Liver (tissue), 9 donors: ENCODE measurements around the gene ALK. TPM values are rescaled to one million over a fixed set of nuclear protein-coding genes. Genes with fewer than 3 reads are reported as not detected.

Experiments
- DNase-seq: peaks from one replicate; pipeline ENCODE4 v3.0.0-alpha.2; 2017; ENCODE audit warnings: low spot score
- H3K27ac ChIP-seq, 2 donors: one replicate each; pipeline ENCODE4 v1.7.0; 2013; ENCODE audit warnings: inconsistent platforms in 2 of 2, low read length in 2 of 2, control low read depth in 1 of 2, low read depth in 1 of 2, mild to moderate bottlenecking in 1 of 2
- H3K27me3 ChIP-seq, 4 donors: one replicate each; pipeline versions ENCODE4 v1.6.1 to v1.7.0; 2013; ENCODE audit warnings: low read length in 3 of 4, inconsistent platforms in 1 of 4, mild to moderate bottlenecking in 1 of 4, moderate library complexity in 1 of 4; ENCODE audit not compliant: control insufficient read depth in 4 of 4, insufficient read depth in 4 of 4
- H3K36me3 ChIP-seq, 4 donors: one replicate each; pipeline versions ENCODE4 v1.6.1 to v1.7.0; 2013; ENCODE audit warnings: low read length in 3 of 4, mild to moderate bottlenecking in 3 of 4, low read depth in 1 of 4, moderate library complexity in 1 of 4; ENCODE audit not compliant: control insufficient read depth in 4 of 4, insufficient read depth in 3 of 4
- H3K4me1 ChIP-seq, 4 donors: one replicate each; pipeline versions ENCODE4 v1.6.1 to v1.7.0; 2013; ENCODE audit warnings: low read length in 3 of 4, mild to moderate bottlenecking in 3 of 4, moderate library complexity in 1 of 4; ENCODE audit not compliant: control insufficient read depth in 4 of 4, insufficient read depth in 4 of 4
- H3K4me3 ChIP-seq, 3 donors: one replicate each; pipeline versions ENCODE4 v1.6.1 to v1.7.0; 2013; ENCODE audit warnings: low read length in 3 of 3, control low read depth in 1 of 3, low read depth in 1 of 3, mild to moderate bottlenecking in 1 of 3
- H3K9ac ChIP-seq, 2 donors: one replicate each; pipeline ENCODE4 v1.7.0; 2013; ENCODE audit warnings: low read length in 2 of 2, mild to moderate bottlenecking in 2 of 2, moderate library complexity in 2 of 2, control low read depth in 1 of 2, low read depth in 1 of 2
- H3K9me3 ChIP-seq, 4 donors: one replicate each; pipeline versions ENCODE4 v1.6.1 to v1.7.0; 2013; ENCODE audit warnings: low read length in 3 of 4; ENCODE audit not compliant: control insufficient read depth in 4 of 4
- ATF3 ChIP-seq: IDR thresholded peaks from 2 replicates; pipeline ENCODE4 v1.6.1; 2016; ENCODE audit warnings: antibody characterized with exemption
- CTCF ChIP-seq: fragments of 150-350 bp; IDR thresholded peaks from 2 replicates; pipeline ENCODE4 v1.5.1; 2017; ENCODE audit warnings: improper control_type of control experiment, low read depth, low read length; ENCODE audit not compliant: missing input control
- EGR1 ChIP-seq, 2 donors: IDR thresholded peaks; 2 replicates each; pipeline ENCODE4 v1.6.1; 2016 to 2018; ENCODE audit warnings: antibody characterized with exemption in 2 of 2, low read depth in 2 of 2
- FOXA1 ChIP-seq: IDR thresholded peaks from 2 replicates; pipeline ENCODE4 v1.6.1; 2016; ENCODE audit warnings: antibody characterized with exemption
- FOXA2 ChIP-seq: IDR thresholded peaks from 2 replicates; pipeline ENCODE4 v1.6.1; 2016; ENCODE audit warnings: antibody characterized with exemption
- GABPA ChIP-seq, 2 donors: IDR thresholded peaks in 1 of 2; conservative IDR thresholded peaks in 1 of 2; 2 replicates each; pipeline ENCODE4 v1.6.1; 2016; ENCODE audit warnings: antibody characterized with exemption in 2 of 2, mild to moderate bottlenecking in 1 of 2, moderate library complexity in 1 of 2
- HNF4A ChIP-seq, 2 donors: conservative IDR thresholded peaks; 2 replicates each; pipeline ENCODE4 v1.6.1; 2016; ENCODE audit warnings: antibody characterized with exemption in 2 of 2, mild to moderate bottlenecking in 2 of 2
- HNF4G ChIP-seq: IDR thresholded peaks from 2 replicates; pipeline ENCODE4 v1.6.1; 2016; ENCODE audit warnings: antibody characterized with exemption
- JUND ChIP-seq, 2 donors: IDR thresholded peaks; 2 replicates each; pipeline ENCODE4 v1.6.1; 2016; ENCODE audit warnings: antibody characterized with exemption in 2 of 2
- MAX ChIP-seq: IDR thresholded peaks from 2 replicates; pipeline ENCODE4 v1.6.1; 2016; ENCODE audit warnings: antibody characterized with exemption
- NR2F2 ChIP-seq: IDR thresholded peaks from 2 replicates; pipeline ENCODE4 v1.6.1; 2016; ENCODE audit warnings: antibody characterized with exemption
- RAD21 ChIP-seq, 2 donors: IDR thresholded peaks; 2 replicates each; pipeline ENCODE4 v1.6.1; 2016; ENCODE audit warnings: antibody characterized with exemption in 2 of 2, mild to moderate bottlenecking in 2 of 2
- REST ChIP-seq: IDR thresholded peaks from 2 replicates; pipeline ENCODE4 v1.6.1; 2016; ENCODE audit warnings: antibody characterized with exemption, mild to moderate bottlenecking
- RXRA ChIP-seq, 2 donors: IDR thresholded peaks; 2 replicates each; pipeline ENCODE4 v1.6.1; 2017 to 2018; ENCODE audit warnings: antibody characterized with exemption in 2 of 2, mild to moderate bottlenecking in 1 of 2
- SP1 ChIP-seq: IDR thresholded peaks from 2 replicates; pipeline ENCODE4 v1.6.1; 2018; ENCODE audit warnings: antibody characterized with exemption, mild to moderate bottlenecking
- TAF1 ChIP-seq: conservative IDR thresholded peaks from 2 replicates; pipeline ENCODE4 v1.6.1; 2016; ENCODE audit warnings: antibody characterized with exemption, mild to moderate bottlenecking
- YY1 ChIP-seq: IDR thresholded peaks from 2 replicates; pipeline ENCODE4 v1.6.1; 2016; ENCODE audit warnings: antibody characterized with exemption, mild to moderate bottlenecking
- ZBTB33 ChIP-seq: IDR thresholded peaks from 2 replicates; pipeline ENCODE4 v1.6.1; 2016; ENCODE audit warnings: antibody characterized with exemption
- WGBS: extraction: QIAGEN DNeasy Blood & Tissue Kit; methylation state at CpG from one replicate; pipeline ENCODE4 v1.1.7; 2013; 5-methylcytosine and 5-hydroxymethylcytosine counted together
- polyA plus RNA-seq, 2 donors: library from polyadenylated mRNA; stranded (reverse) in 1 of 2; unstranded in 1 of 2; fragments of 200-250 nt in 1 of 2; fragments of >200 nt in 1 of 2; fragmentation: Nextera tagmentation in 1 of 2; extraction: Ambion mirVana in 1 of 2; gene quantifications; one replicate each; pipeline versions ENCODE4 v1.2.1 to v1.2.3, GENCODE V29; 2013 to 2015
- total RNA-seq, 2 donors: library from RNA; depleted of rRNA; stranded (reverse); fragments of >200 nt; gene quantifications; one replicate each; pipeline ENCODE4 v1.2.3, GENCODE V29; 2014
- donor health status: healthy.
- donor health status: healthy.
- donor health status: healthy.
- donor health status: healthy.
- donor health status: healthy.

The ALK gene
- total and polyA plus RNA-seq, 4 donors, result under 0.01 TPM; not detected in 3

GRCh38 chr2:29485117-29485516, 436.3 kb downstream of the ALK start:
- Histone ChIP-seq H3K4me3 (no peak overlapping the region), H3K9me3 (no peaks in the 10 kb centered on the region), H3K36me3 (no peaks in the 10 kb centered on the region), H3K4me1 (no peaks in the 10 kb centered on the region), H3K27ac (no peak overlapping the region), H3K27me3 (no peaks in the 10 kb centered on the region), H3K9ac (no peak overlapping the region)
- no peak for DNase-seq
- TF ChIP-seq HNF4A (conservative IDR thresholded peaks at IDR 0.05) (no peak), TAF1 (no peak), ZBTB33 (no peak), NR2F2 (no peak), YY1 (no peak), RAD21 (IDR thresholded peaks at IDR 0.05) (no peak), FOXA2 (no peak)

GRCh38 chr2:29482867-29483266, 438.5 kb downstream of the ALK start:
- H3K27me3 ChIP-seq, result no peaks in the 10 kb centered on the region
- H3K4me1 ChIP-seq, result no peaks in the 10 kb centered on the region
- H3K36me3 ChIP-seq, result no peaks in the 10 kb centered on the region
- TF ChIP-seq CTCF, result no peak
- TF ChIP-seq JUND (IDR thresholded peaks at IDR 0.05), result no peak
- TF ChIP-seq FOXA1, result no peak
- no peak for TF ChIP-seq EGR1 (IDR thresholded peaks at IDR 0.05; ENCODE audit: low read depth in 2 of 2)
- no peak for TF ChIP-seq TAF1
- TF ChIP-seq MAX, result no peak
- no peak for TF ChIP-seq YY1
- TF ChIP-seq NR2F2, result no peak
- no peak for TF ChIP-seq HNF4G
- TF ChIP-seq GABPA (IDR thresholded peaks at IDR 0.05 in 1 of 2, conservative IDR thresholded peaks at IDR 0.05 in 1 of 2), result no peak
- TF ChIP-seq SP1, result no peak
- no peak for TF ChIP-seq ZBTB33
- TF ChIP-seq ATF3, result no peak
- no peak for TF ChIP-seq RXRA (IDR thresholded peaks at IDR 0.05)
- no peak for TF ChIP-seq RAD21 (IDR thresholded peaks at IDR 0.05)
- TF ChIP-seq FOXA2, result no peak
- TF ChIP-seq HNF4A (conservative IDR thresholded peaks at IDR 0.05), result no peak
- TF ChIP-seq REST, result no peak
- WGBS, result 90% methylated on average over 3 of the region's 3 CpGs
- H3K27ac ChIP-seq, result no peak overlapping the region
- H3K9ac ChIP-seq, result no peak overlapping the region
- H3K9me3 ChIP-seq, result no peaks in the 10 kb centered on the region
- H3K4me3 ChIP-seq, result no peak overlapping the region
- DNase-seq, result no peak
